Right lobe of liver (tissue), 6 donors: ENCODE data around the gene CNTN2. TPM values are rescaled to one million over a fixed set of nuclear protein-coding genes. Genes with fewer than 3 reads are reported as not detected.

Experiments
- ATAC-seq, 4 donors: fragments of 200-7000 bp; cut with Tn5 transposase; one replicate each; pipeline ENCODE4 v1.9.1; 2020; ENCODE audit warnings: mild to moderate bottlenecking in 4 of 4, moderate library complexity in 4 of 4
- DNase-seq, 3 donors: peaks; one replicate each; pipeline ENCODE4 v3.0.0-alpha.2; 2020
- H3K27ac ChIP-seq, 3 donors: fragments of 200-600 bp; one replicate each; pipeline ENCODE4 v1.8.0; 2022
- H3K27me3 ChIP-seq, 2 donors: fragments of 200-600 bp; one replicate each; pipeline ENCODE4 v1.8.0; 2022
- H3K36me3 ChIP-seq, 4 donors: fragments of 200-600 bp; sonication (generic) in 1 of 4; one replicate each; pipeline versions ENCODE4 v1.5.1 to v1.8.0; 2017 to 2022; ENCODE audit warnings: control low read depth in 1 of 4
- H3K4me1 ChIP-seq, 4 donors: fragments of 200-600 bp; sonication (generic) in 1 of 4; one replicate each; pipeline versions ENCODE4 v1.5.1 to v1.8.0; 2017 to 2022; ENCODE audit warnings: control low read depth in 1 of 4
- H3K4me3 ChIP-seq, 3 donors: fragments of 200-600 bp; one replicate each; pipeline ENCODE4 v1.8.0; 2022
- H3K9me3 ChIP-seq, 4 donors: fragments of 200-600 bp; sonication (generic) in 1 of 4; one replicate each; pipeline versions ENCODE4 v1.5.1 to v1.8.0; 2017 to 2022; ENCODE audit warnings: control low read depth in 1 of 4
- CTCF ChIP-seq, 4 donors: fragments of 200-600 bp in 3 of 4; fragments of 450-650 bp in 1 of 4; IDR thresholded peaks; one replicate each; pipeline versions ENCODE4 v1.5.1 to v1.8.0; 2016 to 2022; ENCODE audit warnings: antibody characterized with exemption in 4 of 4, mild to moderate bottlenecking in 2 of 4
- POLR2A ChIP-seq: fragments of 450-650 bp; IDR thresholded peaks from one replicate; pipeline ENCODE4 v1.6.1; 2017; ENCODE audit warnings: antibody characterized with exemption, mild to moderate bottlenecking
- WGBS: methylation state at CpG from one replicate; pipeline ENCODE4 v1.1.6; 2018; ENCODE audit warnings: low coverage, low lambda C conversion rate; ENCODE audit not compliant: insufficient coverage; ENCODE audit errors: missing lambda C conversion rate; 5-methylcytosine and 5-hydroxymethylcytosine counted together
- intact Hi-C, 2 donors: fragments of 100-400 bp; cut with DNase I; formaldehyde crosslinking; loops; one replicate each; pipeline versions ENCODE4 v1.11.2 to v1.14.1; 2022
- total RNA-seq, 6 experiments: library from RNA; depleted of rRNA in 2 of 6; stranded (reverse); fragments of >200 nt in 2 of 6; fragmentation: NEBNext Ultra II Directional in 3 of 6; extraction: Animal tissue kit (Norgen Biotek cat#: 25700) in 3 of 6; gene quantifications; one replicate each; pipeline versions ENCODE4 v1.1.0 to v1.2.4, GENCODE V29; 2016 to 2023
- donor health status: DM: no; HTN: yes; CAD: no.
- donor health status: DM: no; HTN: no; CAD: no.
- donor health status: DM: no; HTN: no; CAD: no.
- donor health status: DM: no; HTN: yes; CAD: no.
- donor health status: DM: no; HTN: yes; CAD: no.

The CNTN2 gene
- total RNA-seq, 6 experiments from 2014 or later, result 0.49 TPM; not detected in 5

- no peak for DNase-seq
- ATAC-seq, result no peak
- intact Hi-C loops, result no loop called here
- H3K9me3 ChIP-seq, result no peaks in the 10 kb centered on the region
- H3K4me1 ChIP-seq, result peaks cover 0 to 24% (median 10%) of the 10 kb centered on the region in 4 donors
- H3K4me3 ChIP-seq, result no peak overlapping the region
- no peak overlapping the region for H3K27ac ChIP-seq
- no peaks in the 10 kb centered on the region for H3K27me3 ChIP-seq
- 39% methylated on average over 2 of the region's 2 CpGs for WGBS
- peaks cover 0 to 18% (median 4%) of the 10 kb centered on the region in 4 donors for H3K36me3 ChIP-seq
- TF ChIP-seq CTCF (IDR thresholded peaks at IDR 0.05) (no peak), POLR2A (no peak)
Measured at GRCh38 chr1:205118752-205119151, 75.7 kb downstream of the CNTN2 start.

DNA sequence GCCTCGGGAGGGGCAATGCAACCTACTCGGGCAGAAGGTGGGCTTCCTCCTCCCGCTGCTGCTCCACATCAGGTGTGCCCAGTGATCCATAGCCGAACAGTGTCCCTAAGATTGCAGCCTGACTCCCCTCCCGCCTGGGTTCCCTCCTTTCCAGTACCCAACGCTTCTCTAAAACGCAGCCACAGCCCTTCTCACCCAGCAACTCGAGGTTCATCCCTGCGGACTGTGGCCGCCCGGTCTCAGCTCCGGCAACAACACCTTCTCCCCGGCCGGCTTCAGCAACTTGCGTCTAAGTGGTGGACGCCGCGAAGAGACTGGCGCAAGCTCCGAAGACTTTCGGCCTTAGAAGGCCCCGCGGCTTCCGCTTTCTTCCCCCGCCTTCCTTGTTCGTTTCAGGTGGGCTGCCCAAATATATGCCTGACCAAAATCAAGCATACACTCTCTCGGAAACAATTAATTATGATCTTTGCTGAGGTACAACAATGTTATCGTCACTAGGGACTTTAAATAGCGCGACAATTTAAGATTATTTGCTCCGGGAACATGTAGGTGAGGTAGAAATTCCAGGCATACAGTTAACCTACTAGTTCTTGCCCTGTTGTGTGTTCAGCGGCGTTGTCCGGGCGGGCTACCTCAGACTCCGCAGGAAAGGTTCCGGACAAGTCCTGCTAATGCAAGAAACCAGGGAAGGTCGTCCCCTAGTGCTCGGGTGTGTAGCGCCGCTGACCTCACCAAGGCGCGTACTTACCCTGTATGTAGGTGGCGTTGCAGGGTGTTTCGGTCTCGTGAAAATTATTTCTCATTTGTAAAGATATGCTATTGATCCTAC is 78.9 kb downstream of the CNTN2 start, which contains the start of gene RBBP5:
Gene RBBP5 (minus strand): TSS at position 319 of the 829 bp plus-strand sequence. CDS start 105 bp downstream, at position 214.
- peak; percentile 92 to 96 (median 96) for DNase-seq
- Histone ChIP-seq H3K36me3 (peaks cover 0 to 9% (median 1%) of the 10 kb centered on the region in 4 donors), H3K27me3 (no peaks in the 10 kb centered on the region), H3K4me1 (peaks cover 0 to 24% (median 10%) of the 10 kb centered on the region in 4 donors), H3K9me3 (no peaks in the 10 kb centered on the region), H3K4me3 (peak within 1 kb of the TSS; percentile 84 to 92 (median 86)), H3K27ac (peak within 1 kb of the TSS; percentile 95 to 100 (median 96))
- intact Hi-C loops, result no loop called here
- peak; percentile 99 to 100 (median 100) for ATAC-seq
- peak; percentile 64 for TF ChIP-seq POLR2A
- TF ChIP-seq CTCF (IDR thresholded peaks at IDR 0.05), result peak; percentile 45 to 72 (median 70)
- WGBS, result under 1% methylated on average over 35 of the region's 46 CpGs

DNA sequence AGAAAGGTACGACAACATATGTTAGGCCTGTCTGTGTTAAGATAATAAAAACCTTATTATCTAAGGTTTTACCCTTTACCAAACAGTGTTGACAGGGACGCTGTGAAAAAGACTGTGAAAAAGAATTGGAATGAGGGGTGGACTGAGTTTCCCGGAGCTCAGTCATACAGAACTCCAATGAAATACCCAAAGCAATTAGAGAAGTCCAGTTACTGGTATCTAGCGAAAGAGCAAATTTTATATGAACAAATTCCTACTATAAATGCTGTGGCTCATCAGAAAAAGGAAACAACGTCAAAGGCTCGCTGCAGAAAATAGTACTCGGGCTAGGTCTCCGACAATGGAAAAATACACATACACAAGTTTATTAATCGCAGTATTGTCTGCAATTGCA is 79.5 kb downstream of the CNTN2 start:
- ATAC-seq (peak; percentile 7 to 33 (median 15)), DNase-seq (no peak)
- 20% methylated on average over 9 of the region's 9 CpGs for WGBS
- intact Hi-C loops, result no loop called here
- Histone ChIP-seq H3K4me1 (peaks cover 0 to 24% (median 10%) of the 10 kb centered on the region in 4 donors), H3K9me3 (no peaks in the 10 kb centered on the region), H3K36me3 (peaks cover 0 to 7% (median 1%) of the 10 kb centered on the region in 4 donors), H3K4me3 (peak overlapping the region; percentile 84 to 92 (median 86)), H3K27ac (peak overlapping the region; percentile 95 to 100 (median 96)), H3K27me3 (no peaks in the 10 kb centered on the region)
- no peak for TF ChIP-seq POLR2A
- TF ChIP-seq CTCF (IDR thresholded peaks at IDR 0.05), result no peak

DNA sequence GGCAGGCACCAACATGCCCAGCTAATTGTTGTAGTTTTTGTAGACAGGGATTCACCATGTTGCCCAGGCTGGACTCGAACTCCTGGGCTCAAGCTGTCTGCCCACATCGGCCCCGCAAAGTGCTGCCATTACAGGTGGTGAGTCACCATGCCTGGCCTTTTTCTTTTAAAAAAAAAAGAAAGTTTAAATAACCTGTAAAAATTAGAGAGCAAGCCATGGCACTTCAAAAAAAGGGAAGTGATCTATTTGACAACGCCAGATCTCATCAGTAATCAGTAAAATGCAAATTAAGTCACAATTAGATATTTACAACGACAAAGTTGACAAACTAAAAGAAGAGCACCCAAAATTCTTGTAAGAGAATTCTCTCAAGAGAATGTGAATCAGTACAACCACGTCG is 81.7 kb downstream of the CNTN2 start:
- Histone ChIP-seq H3K4me1 (peaks cover 0 to 25% (median 7%) of the 10 kb centered on the region in 4 donors), H3K27ac (no peak overlapping the region), H3K36me3 (no peaks in the 10 kb centered on the region), H3K9me3 (no peaks in the 10 kb centered on the region), H3K27me3 (no peaks in the 10 kb centered on the region), H3K4me3 (no peak overlapping the region)
- intact Hi-C loops, result no loop called here
- TF ChIP-seq POLR2A (no peak), CTCF (IDR thresholded peaks at IDR 0.05) (no peak)
- ATAC-seq (no peak), DNase-seq (no peak)
- WGBS, result 79% methylated on average over 7 of the region's 7 CpGs
